ENCODE measurements around the gene CD52.

CD52 gene

DNA sequence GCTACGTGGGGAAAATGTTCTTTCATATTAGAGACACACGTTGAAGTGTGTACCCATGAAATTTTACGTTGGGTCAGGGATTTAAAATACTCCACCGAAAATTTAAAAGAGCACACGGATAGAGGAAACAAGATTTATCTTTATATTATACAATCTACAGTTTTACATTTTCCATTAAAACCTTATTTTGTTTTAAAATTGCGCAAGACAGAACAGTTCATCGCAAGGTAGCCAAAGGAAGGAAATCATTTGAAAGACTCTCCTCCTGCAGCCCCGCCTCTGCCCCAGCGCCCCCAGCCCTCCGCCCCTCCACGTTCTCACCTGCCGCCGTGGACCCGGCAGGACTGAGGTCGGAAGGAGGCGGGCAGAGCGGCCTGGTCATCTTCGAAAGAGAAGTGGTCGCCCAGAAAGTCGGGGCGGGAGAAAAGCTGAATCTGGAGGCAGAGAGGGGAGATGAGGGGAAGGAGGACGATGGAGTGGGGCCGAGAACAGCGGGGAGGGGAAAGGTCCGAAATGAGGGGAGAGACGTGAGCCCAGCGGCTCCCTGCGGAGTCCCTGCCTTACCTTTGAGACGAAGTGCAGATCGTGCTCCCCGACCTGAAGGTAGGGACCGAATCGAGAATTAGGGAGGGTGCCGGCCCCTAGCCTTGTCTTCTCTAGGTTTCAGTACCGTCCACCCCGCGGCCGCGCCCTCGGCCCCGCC lies 18.2 kb downstream of the CD52 start:
- TF ChIP-seq, protein P1, sequence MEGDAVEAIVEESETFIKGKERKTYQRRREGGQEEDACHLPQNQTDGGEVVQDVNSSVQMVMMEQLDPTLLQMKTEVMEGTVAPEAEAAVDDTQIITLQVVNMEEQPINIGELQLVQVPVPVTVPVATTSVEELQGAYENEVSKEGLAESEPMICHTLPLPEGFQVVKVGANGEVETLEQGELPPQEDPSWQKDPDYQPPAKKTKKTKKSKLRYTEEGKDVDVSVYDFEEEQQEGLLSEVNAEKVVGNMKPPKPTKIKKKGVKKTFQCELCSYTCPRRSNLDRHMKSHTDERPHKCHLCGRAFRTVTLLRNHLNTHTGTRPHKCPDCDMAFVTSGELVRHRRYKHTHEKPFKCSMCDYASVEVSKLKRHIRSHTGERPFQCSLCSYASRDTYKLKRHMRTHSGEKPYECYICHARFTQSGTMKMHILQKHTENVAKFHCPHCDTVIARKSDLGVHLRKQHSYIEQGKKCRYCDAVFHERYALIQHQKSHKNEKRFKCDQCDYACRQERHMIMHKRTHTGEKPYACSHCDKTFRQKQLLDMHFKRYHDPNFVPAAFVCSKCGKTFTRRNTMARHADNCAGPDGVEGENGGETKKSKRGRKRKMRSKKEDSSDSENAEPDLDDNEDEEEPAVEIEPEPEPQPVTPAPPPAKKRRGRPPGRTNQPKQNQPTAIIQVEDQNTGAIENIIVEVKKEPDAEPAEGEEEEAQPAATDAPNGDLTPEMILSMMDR (IDR thresholded peaks at IDR 0.05): no peak
- Histone ChIP-seq H3K4me3 (ENCODE audit: low read depth, low read length) (peak overlapping the region; percentile 79), H3K9me3 (ENCODE audit: control insufficient read depth, low read length) (no peaks in the 10 kb centered on the region), H2AFZ (peak overlapping the region; percentile 74), H3K4me2 (ENCODE audit: low read length) (peak overlapping the region; percentile 91), H3K27ac (no peak overlapping the region), H3K27me3 (ENCODE audit: control insufficient read depth, insufficient read depth, low read length) (no peaks in the 10 kb centered on the region), H3K9ac (no peak overlapping the region), H3K36me3 (ENCODE audit: control insufficient read depth, insufficient read depth, low read length) (no peaks in the 10 kb centered on the region), H3K4me1 (no peaks in the 10 kb centered on the region), H3K79me2 (no peaks in the 10 kb centered on the region)

DNA sequence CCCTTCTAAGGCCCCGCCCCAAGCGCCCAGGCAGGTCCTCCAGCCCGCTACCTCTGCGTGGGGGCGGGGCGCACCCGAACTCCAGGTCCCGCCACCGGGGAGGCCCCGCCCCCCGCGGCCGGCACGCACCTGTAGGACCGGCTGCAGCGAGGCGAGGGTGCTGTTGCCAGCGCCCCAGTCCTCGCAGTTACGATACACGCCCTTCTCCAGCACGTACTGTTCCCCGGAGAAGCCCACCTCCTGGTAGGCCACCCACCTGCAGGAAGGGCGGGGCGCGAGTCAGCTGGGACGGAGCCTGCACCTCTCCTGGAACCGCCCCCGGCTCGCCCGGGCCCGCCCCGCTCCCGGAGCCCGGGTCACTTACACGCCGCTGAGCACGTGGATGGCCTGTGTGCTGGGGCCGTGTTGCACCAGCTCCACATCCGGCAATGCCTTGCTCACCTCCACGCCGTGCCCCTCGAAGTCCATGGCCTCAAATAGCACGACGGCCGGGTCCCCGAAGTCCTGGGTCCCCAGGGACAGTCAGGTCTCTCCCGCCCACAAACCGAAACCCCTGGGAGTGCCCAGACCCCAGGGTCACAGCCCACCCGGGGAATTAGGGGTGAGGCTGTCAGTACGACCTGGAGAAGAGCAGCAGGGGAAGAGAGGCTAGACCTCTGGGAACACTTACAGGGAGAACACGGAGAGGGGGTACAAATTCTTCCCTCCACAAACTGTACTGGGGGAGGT lies 18.9 kb downstream of the CD52 start:
- TF ChIP-seq, protein P1 (IDR thresholded peaks at IDR 0.05): no peak
- Histone ChIP-seq H3K4me3 (ENCODE audit: low read depth, low read length) (peak overlapping the region; percentile 79), H3K36me3 (ENCODE audit: control insufficient read depth, insufficient read depth, low read length) (no peaks in the 10 kb centered on the region), H3K9me3 (ENCODE audit: control insufficient read depth, low read length) (no peaks in the 10 kb centered on the region), H3K79me2 (no peaks in the 10 kb centered on the region), H2AFZ (peak overlapping the region; percentile 74), H3K27ac (no peak overlapping the region), H3K4me2 (ENCODE audit: low read length) (peak overlapping the region; percentile 91), H3K9ac (no peak overlapping the region), H3K27me3 (ENCODE audit: control insufficient read depth, insufficient read depth, low read length) (no peaks in the 10 kb centered on the region), H3K4me1 (no peaks in the 10 kb centered on the region)

DNA sequence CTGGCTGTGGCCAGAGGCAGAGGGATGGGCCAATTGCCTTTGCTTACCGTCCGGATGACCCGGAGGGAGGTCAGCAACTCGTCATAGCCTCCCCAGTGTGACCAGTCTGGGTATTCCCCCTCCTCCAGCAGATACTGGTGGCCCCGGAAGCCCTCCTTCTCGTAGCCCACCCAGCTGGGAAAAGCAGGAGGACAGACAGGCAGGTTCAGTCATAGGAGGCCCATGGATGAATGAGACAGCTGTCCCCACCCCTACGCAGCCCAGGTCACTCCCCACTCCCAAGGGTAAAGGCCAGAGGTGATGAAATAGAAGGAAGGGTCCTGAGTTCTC lies 19.4 kb downstream of the CD52 start:
- Histone ChIP-seq H3K27ac (no peak overlapping the region), H3K4me2 (ENCODE audit: low read length) (no peak overlapping the region), H3K9ac (no peak overlapping the region), H3K4me1 (no peaks in the 10 kb centered on the region), H3K36me3 (ENCODE audit: control insufficient read depth, insufficient read depth, low read length) (no peaks in the 10 kb centered on the region), H3K79me2 (no peaks in the 10 kb centered on the region), H3K27me3 (ENCODE audit: control insufficient read depth, insufficient read depth, low read length) (no peaks in the 10 kb centered on the region), H3K4me3 (ENCODE audit: low read depth, low read length) (no peak overlapping the region), H3K9me3 (ENCODE audit: control insufficient read depth, low read length) (no peaks in the 10 kb centered on the region), H2AFZ (no peak overlapping the region)
- TF ChIP-seq, protein P1 (IDR thresholded peaks at IDR 0.05): no peak

DNA sequence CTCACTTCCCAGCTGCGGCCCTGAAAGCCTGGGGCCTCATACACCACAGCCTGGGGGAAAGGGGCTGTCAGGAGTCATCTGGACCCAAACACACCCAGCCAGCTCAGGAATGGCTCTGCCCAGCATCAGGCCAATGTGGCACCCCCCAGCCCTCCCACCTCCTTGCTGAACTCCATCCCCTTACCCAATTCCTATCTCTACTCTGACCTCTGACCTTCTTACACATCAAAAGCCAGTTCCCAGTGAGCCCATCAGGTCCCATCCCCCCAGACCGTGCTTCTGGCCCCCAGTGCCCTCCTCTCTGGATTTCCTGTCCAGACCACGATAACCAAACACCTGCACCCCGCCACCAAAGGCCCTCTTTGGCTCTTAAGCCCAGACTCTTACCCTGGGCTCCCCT lies 19.9 kb downstream of the CD52 start:
- Histone ChIP-seq H3K9ac (no peak overlapping the region), H3K79me2 (no peaks in the 10 kb centered on the region), H3K36me3 (ENCODE audit: control insufficient read depth, insufficient read depth, low read length) (no peaks in the 10 kb centered on the region), H3K27me3 (ENCODE audit: control insufficient read depth, insufficient read depth, low read length) (no peaks in the 10 kb centered on the region), H3K4me2 (ENCODE audit: low read length) (no peak overlapping the region), H3K4me1 (no peaks in the 10 kb centered on the region), H2AFZ (no peak overlapping the region), H3K9me3 (ENCODE audit: control insufficient read depth, low read length) (no peaks in the 10 kb centered on the region), H3K27ac (no peak overlapping the region), H3K4me3 (ENCODE audit: low read depth, low read length) (no peak overlapping the region)
- TF ChIP-seq, protein P1 (IDR thresholded peaks at IDR 0.05): no peak
